Karpas-422 (cell line): ENCODE results near the gene CD4. TPM values are rescaled to one million over a fixed set of nuclear protein-coding genes. Genes with fewer than 3 reads are reported as not detected.
A peak's percentile ranks its signal among the peaks of the same experiment; 100 is the strongest.
"Not testable (repeated sequence)": the region's sequence is repeated elsewhere in the genome, so short reads cannot be mapped to it uniquely, and the experiment has no call there.

Experiments
- DNase-seq: peaks from one replicate; pipeline ENCODE4 v3.0.0-alpha.2; 2015
- H2AFZ ChIP-seq: fragments of 200-600 bp; sonication (generic); 2 replicates; pipeline ENCODE4 v1.6.1; 2014; ENCODE audit warnings: antibody characterized with exemption, low read length, mixed read lengths
- H3K27ac ChIP-seq: fragments of 200-600 bp; sonication (generic); 2 replicates; pipeline ENCODE4 v1.5.1; 2014; ENCODE audit warnings: mild to moderate bottlenecking, low read length, moderate library complexity
- H3K27me3 ChIP-seq: fragments of 200-600 bp; sonication (generic); 2 replicates; pipeline ENCODE4 v1.6.1; 2014; ENCODE audit warnings: low read length, mixed read lengths
- H3K36me3 ChIP-seq: fragments of 200-600 bp; sonication (generic); 2 replicates; pipeline ENCODE4 v1.6.1; 2014; ENCODE audit warnings: low read length, mixed read lengths; ENCODE audit not compliant: insufficient read depth
- H3K4me1 ChIP-seq: fragments of 200-600 bp; sonication (generic); 2 replicates; pipeline ENCODE4 v1.6.1; 2014; ENCODE audit warnings: mild to moderate bottlenecking, low read length, mixed read lengths
- H3K4me2 ChIP-seq: fragments of 200-600 bp; sonication (generic); 2 replicates; pipeline ENCODE4 v1.6.1; 2014; ENCODE audit warnings: low read length, low read depth, mild to moderate bottlenecking; ENCODE audit not compliant: poor library complexity, severe bottlenecking
- H3K4me3 ChIP-seq: fragments of 200-600 bp; sonication (generic); 2 replicates; pipeline ENCODE4 v1.5.1; 2014; ENCODE audit warnings: mild to moderate bottlenecking, antibody characterized with exemption, low read length, mixed read lengths
- H3K79me2 ChIP-seq: fragments of 200-600 bp; sonication (generic); 2 replicates; pipeline ENCODE4 v1.6.1; 2014; ENCODE audit warnings: mild to moderate bottlenecking, low read length, mixed read lengths
- H3K9ac ChIP-seq: fragments of 200-600 bp; sonication (generic); 2 replicates; pipeline ENCODE4 v1.6.0; 2014; ENCODE audit warnings: low read length
- H3K9me2 ChIP-seq: fragments of 200-600 bp; sonication (generic), shearing (Covaris generic); replicated peaks from 2 replicates; pipeline ENCODE4 v1.6.0; 2014; ENCODE audit warnings: mild to moderate bottlenecking, low read length, moderate library complexity; ENCODE audit not compliant: insufficient read depth
- H3K9me3 ChIP-seq: fragments of 300-700, 200-600 bp; sonication (generic); 2 replicates; pipeline ENCODE4 v1.6.1; 2014; ENCODE audit warnings: low read length, mixed read lengths
- H4K20me1 ChIP-seq: fragments of 200-600 bp; sonication (generic); 2 replicates; pipeline ENCODE4 v1.6.1; 2014; ENCODE audit warnings: mild to moderate bottlenecking, antibody characterized with exemption, low read length, low read depth; ENCODE audit not compliant: insufficient read depth
- total RNA-seq: library from RNA; depleted of rRNA; stranded (reverse); fragments of >200 nt; shearing (Covaris generic); gene quantifications from 2 replicates; pipeline ENCODE4 v1.2.3, GENCODE V29; 2014; ENCODE audit warnings: low replicate concordance

The CD4 gene
- total RNA-seq, 1 experiment from 2014 or later: not detected

DNA sequence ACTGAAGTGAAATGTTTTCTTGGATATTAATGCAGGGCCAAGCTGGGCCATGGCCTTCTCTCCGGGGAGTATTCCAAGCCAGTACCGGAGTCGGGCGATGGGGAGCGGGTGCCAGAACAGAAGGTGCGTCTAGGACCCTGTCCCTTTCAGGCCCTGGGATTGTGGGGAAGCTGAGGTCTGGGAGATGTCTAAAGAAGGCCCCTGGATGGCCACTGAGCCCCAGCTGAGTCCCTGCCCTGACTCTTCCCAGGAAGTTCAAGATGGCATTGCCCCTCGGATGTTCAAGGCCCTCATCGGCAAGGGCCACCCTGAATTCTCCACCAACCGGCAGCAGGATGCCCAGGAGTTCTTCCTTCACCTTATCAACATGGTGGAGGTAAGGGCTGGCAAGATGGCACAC lies 70.8 kb downstream of the CD4 start:
- DNase-seq: no peak
- Histone ChIP-seq H3K9ac (no peak overlapping the region), H3K9me2 (no peaks in the 10 kb centered on the region), H3K4me2 (no peak overlapping the region), H2AFZ (no peak overlapping the region), H3K79me2 (peaks cover 2% of the 10 kb centered on the region; the same call in 1 of the 2 replicates), H3K27ac (no peak overlapping the region), H3K4me1 (no peaks in the 10 kb centered on the region), H3K4me3 (no peak overlapping the region), H3K36me3 (peaks cover 28% of the 10 kb centered on the region; the same call in 1 of the 2 replicates), H4K20me1 (no peaks in the 10 kb centered on the region), H3K9me3 (no peaks in the 10 kb centered on the region), H3K27me3 (no peaks in the 10 kb centered on the region)

DNA sequence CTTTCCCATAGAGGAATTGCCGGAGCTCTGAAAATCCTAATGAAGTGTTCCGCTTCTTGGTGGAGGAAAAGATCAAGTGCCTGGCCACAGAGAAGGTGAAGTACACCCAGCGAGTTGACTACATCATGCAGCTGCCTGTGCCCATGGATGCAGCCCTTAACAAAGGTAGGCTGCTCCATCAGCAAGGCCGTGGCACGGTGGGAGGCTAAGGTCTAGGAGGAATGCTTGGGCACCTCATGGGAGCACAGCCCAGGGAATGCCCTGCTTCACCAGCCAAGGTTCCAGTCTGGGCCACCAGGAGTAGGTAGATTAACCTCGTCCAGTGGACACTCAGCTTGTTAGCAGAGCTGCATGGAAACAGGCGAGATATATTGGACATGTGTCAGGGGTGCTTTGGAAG lies 71.6 kb downstream of the CD4 start:
- Histone ChIP-seq H2AFZ (no peak overlapping the region), H4K20me1 (no peaks in the 10 kb centered on the region)
- DNase-seq: no peak

DNA sequence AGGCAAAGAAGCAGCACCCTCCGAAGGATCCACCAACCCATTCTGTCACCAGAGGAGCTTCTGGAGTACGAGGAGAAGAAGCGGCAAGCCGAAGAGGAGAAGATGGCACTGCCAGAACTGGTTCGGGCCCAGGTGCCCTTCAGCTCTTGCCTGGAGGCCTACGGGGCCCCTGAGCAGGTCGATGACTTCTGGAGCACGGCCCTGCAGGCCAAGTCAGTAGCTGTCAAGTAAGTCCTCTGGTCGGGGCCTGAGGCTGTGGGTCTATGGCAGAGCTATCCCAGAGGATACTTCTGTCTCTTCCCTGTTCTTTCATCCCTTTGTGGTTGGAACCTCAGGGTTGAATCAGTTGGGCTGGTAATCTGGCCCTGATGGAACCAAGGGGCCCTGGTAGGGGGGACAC lies 72.1 kb downstream of the CD4 start:
- H3K27me3 ChIP-seq: no peaks in the 10 kb centered on the region
- peaks cover 26% of the 10 kb centered on the region; the same call in 1 of the 2 replicates for H3K36me3 ChIP-seq
- no peak overlapping the region for H2AFZ ChIP-seq
- no peak overlapping the region for H3K9ac ChIP-seq
- DNase-seq: no peak
- no peaks in the 10 kb centered on the region for H3K9me3 ChIP-seq
- H3K79me2 ChIP-seq: no peaks in the 10 kb centered on the region
- H3K4me1 ChIP-seq: peaks cover 2% of the 10 kb centered on the region
- H4K20me1 ChIP-seq: no peaks in the 10 kb centered on the region
- no peak overlapping the region for H3K4me3 ChIP-seq
- H3K4me2 ChIP-seq: no peak overlapping the region
- no peaks in the 10 kb centered on the region for H3K9me2 ChIP-seq
- H3K27ac ChIP-seq: no peak overlapping the region

More for the DNA sequence above, 71.6 kb downstream of the CD4 start:
- Histone ChIP-seq H3K9me3 (no peaks in the 10 kb centered on the region), H3K4me3 (no peak overlapping the region), H3K27ac (no peak overlapping the region), H3K36me3 (peaks cover 26% of the 10 kb centered on the region; the same call in 1 of the 2 replicates), H3K79me2 (no peaks in the 10 kb centered on the region), H3K9me2 (no peaks in the 10 kb centered on the region), H3K9ac (no peak overlapping the region), H3K4me1 (no peaks in the 10 kb centered on the region), H3K4me2 (no peak overlapping the region), H3K27me3 (no peaks in the 10 kb centered on the region)

DNA sequence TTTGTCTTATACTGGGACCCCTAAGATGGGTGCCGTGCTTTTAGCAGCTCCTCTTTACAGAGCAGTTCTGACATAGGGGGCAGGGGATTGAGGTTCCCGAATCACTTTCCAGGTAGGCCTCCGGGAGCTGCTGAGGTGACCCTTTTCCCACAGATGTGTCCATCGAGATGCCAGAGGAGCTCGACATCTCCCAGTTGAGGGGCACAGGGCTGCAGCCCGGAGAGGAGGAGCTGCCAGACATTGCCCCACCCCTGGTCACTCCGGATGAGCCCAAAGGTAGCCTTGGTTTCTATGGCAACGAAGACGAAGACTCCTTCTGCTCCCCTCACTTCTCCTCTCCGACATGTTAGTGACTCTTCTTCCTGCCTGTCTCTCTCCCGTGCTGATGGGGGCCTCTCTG lies 73.7 kb downstream of the CD4 start:
- Histone ChIP-seq H3K4me1 (peaks cover 10% of the 10 kb centered on the region), H3K4me3 (no peak overlapping the region), H3K9me2 (no peaks in the 10 kb centered on the region), H3K36me3 (peaks cover 21% of the 10 kb centered on the region), H3K4me2 (no peak overlapping the region), H2AFZ (no peak overlapping the region), H3K27me3 (no peaks in the 10 kb centered on the region), H3K79me2 (peaks cover 7% of the 10 kb centered on the region), H3K9ac (no peak overlapping the region), H3K27ac (no peak overlapping the region), H4K20me1 (peaks cover 5% of the 10 kb centered on the region), H3K9me3 (no peaks in the 10 kb centered on the region)
- DNase-seq: no peak

DNA sequence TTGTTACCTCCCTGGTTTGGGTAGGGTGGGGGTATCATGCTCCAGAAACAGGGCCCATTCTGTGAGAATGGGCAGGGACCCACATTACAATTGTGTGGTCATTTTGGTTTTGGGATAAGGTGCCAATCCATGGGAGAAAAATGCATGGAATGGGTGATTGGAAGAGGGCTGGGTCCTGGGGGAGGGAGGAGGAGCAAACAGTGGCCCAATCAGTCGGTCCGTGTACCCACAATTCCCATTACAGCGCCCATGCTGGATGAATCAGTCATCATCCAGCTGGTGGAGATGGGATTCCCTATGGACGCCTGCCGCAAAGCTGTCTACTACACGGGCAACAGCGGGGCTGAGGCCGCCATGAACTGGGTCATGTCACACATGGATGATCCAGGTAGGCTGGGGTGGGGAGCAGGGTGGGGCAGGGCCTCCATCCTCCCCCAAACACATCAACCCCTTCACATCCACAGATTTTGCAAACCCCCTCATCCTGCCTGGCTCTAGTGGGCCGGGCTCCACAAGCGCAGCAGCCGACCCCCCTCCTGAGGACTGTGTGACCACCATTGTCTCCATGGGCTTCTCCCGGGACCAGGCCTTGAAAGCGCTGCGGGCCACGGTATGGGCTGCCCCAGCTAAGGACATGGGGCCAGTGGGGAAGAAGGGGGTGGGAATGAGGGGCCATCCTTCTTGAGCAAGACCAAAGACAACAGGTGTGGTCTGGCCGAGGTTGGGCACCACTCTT lies 74.4 kb downstream of the CD4 start:
- no peaks in the 10 kb centered on the region for H3K27me3 ChIP-seq
- H3K9ac ChIP-seq: no peak overlapping the region
- DNase-seq: no peak
- H3K4me2 ChIP-seq: no peak overlapping the region
- peaks cover 15% of the 10 kb centered on the region for H3K4me1 ChIP-seq
- H4K20me1 ChIP-seq: peaks cover 12% of the 10 kb centered on the region
- peaks cover 28% of the 10 kb centered on the region for H3K36me3 ChIP-seq
- H3K27ac ChIP-seq: no peak overlapping the region
- no peaks in the 10 kb centered on the region for H3K9me3 ChIP-seq
- H3K79me2 ChIP-seq: peaks cover 14% of the 10 kb centered on the region
- no peak overlapping the region for H3K4me3 ChIP-seq
- no peak overlapping the region for H2AFZ ChIP-seq
- H3K9me2 ChIP-seq: no peaks in the 10 kb centered on the region

DNA sequence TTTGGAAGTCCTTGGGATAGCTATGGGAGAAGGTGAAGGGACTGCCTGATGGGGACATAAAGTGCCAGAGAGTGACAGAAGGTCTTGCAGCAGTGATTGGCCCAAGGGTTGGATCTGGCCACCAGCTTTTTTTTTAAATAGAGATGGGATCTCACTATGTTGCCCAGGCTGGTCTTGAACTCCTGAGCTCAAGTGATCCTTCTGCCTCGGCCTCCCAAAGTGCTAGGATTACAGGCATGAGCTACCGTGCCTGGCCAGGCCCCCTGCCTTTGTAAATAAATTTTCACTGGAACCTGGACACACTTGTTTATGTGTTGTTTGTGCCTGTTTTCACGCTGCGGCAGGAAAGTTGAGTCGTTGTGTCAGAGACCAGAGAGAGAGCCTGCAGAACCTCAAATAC lies 76.0 kb downstream of the CD4 start:
- not testable (repeated sequence) for H3K4me2 ChIP-seq, H3K9ac ChIP-seq, H3K27ac ChIP-seq, H3K4me3 ChIP-seq, H2AFZ ChIP-seq, H3K9me2 ChIP-seq, H3K9me3 ChIP-seq, DNase-seq, H3K27me3 ChIP-seq
- peaks cover 27% of the 10 kb centered on the region for H4K20me1 ChIP-seq
- H3K79me2 ChIP-seq: peaks cover 22% of the 10 kb centered on the region
- peaks cover 30% of the 10 kb centered on the region for H3K4me1 ChIP-seq
- peaks cover 44% of the 10 kb centered on the region for H3K36me3 ChIP-seq

DNA sequence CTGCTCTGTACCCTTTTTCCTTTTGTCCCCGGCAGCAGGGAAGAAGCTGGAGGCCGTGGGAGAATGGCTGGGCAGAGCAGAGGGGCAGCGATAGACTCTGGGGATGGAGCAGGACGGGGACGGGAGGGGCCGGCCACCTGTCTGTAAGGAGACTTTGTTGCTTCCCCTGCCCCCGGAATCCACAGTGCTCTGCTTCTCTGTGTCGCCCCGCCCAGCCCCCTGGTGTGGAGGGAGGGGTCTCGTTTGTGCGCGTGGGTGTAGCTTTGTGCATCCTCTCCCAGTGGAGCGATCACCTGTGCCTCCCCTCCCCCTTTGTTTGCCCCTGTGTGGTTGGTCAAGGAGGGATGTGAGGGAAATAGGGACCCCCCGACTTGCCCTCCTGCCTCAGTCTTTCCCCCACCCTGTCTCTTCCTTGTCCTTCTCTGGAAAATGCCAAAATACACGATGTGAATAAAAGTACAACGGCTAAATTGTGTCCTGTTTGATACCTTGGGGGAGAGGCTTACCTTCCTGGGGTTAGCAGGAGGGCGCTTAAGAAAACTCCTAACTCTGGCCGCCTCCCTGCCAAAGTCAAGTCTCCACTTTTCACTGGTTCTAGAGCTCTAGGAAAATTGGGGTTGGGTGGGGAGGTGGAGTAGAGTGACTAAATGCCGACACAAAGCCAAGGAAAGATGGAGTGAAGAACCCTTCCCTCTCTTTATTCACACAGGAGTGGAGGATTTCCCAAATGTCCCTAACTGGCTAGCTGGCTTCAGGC lies 77.0 kb downstream of the CD4 start:
- DNase-seq: no peak
- peak overlapping the region; percentile 98 for H3K27ac ChIP-seq
- no peaks in the 10 kb centered on the region for H3K9me3 ChIP-seq
- peaks cover 27% of the 10 kb centered on the region for H4K20me1 ChIP-seq
- peaks cover 50% of the 10 kb centered on the region for H3K36me3 ChIP-seq
- peak overlapping the region; percentile 90; the same call in 1 of the 2 replicates for H3K4me3 ChIP-seq
- no peak overlapping the region for H2AFZ ChIP-seq
- peaks cover 40% of the 10 kb centered on the region for H3K4me1 ChIP-seq
- H3K27me3 ChIP-seq: no peaks in the 10 kb centered on the region
- H3K9ac ChIP-seq: peak overlapping the region; percentile 100
- H3K9me2 ChIP-seq: no peaks in the 10 kb centered on the region
- H3K4me2 ChIP-seq: peak overlapping the region; percentile 100
- peaks cover 22% of the 10 kb centered on the region for H3K79me2 ChIP-seq

DNA sequence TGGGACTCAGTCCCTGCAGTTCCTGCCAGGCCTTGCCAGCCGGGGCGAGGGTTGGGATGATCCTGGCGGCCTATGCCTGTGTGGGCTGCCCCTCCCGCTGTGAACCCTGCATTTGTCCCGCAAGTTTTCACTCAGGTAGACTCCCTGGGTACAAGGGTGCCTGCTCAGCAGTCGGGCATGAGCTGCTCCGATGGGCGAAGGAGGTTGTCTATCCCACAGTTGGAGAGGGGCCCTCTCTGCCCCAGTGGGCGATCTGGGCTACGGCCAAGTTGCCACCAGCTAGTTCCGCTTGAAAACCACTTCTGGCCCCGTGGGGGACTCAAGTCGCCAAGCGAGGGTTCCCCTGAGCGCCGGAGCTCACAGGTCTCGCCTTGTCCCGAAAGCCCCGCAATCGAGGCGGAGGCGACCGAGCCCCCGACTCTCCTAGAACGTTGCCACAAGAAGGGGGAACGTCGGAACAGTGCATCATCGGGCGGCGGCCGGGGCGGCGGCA lies 77.6 kb downstream of the CD4 start:
- peak overlapping the region; percentile 98 for H3K27ac ChIP-seq
- peak overlapping the region; percentile 100 for H3K4me2 ChIP-seq
- H4K20me1 ChIP-seq: peaks cover 30% of the 10 kb centered on the region
- H3K27me3 ChIP-seq: no peaks in the 10 kb centered on the region
- H3K9me3 ChIP-seq: no peaks in the 10 kb centered on the region
- peaks cover 47% of the 10 kb centered on the region for H3K4me1 ChIP-seq
- DNase-seq: no peak
- peaks cover 22% of the 10 kb centered on the region for H3K79me2 ChIP-seq
- H2AFZ ChIP-seq: no peak overlapping the region
- no peaks in the 10 kb centered on the region for H3K9me2 ChIP-seq
- H3K9ac ChIP-seq: peak overlapping the region; percentile 100
- H3K36me3 ChIP-seq: peaks cover 44% of the 10 kb centered on the region
- H3K4me3 ChIP-seq: peak overlapping the region; percentile 90
